Vagina (tissue), 2 donors: Measurements from ENCODE around the gene SYT11. TPM values are rescaled to one million over a fixed set of nuclear protein-coding genes. Genes with fewer than 3 reads are reported as not detected.
A peak's percentile ranks its signal among the peaks of the same experiment; 100 is the strongest.
"Not testable (repeated sequence)": the region's sequence is repeated elsewhere in the genome, so short reads cannot be mapped to it uniquely, and the experiment has no call there.

Source experiments
- DNase-seq, 2 donors: peaks; one replicate each; pipeline ENCODE4 v3.0.0-alpha.2; 2017; ENCODE audit errors: extremely low spot score in 2 of 2
- H3K27ac ChIP-seq: fragments of 200-600 bp; sonication (generic); one replicate; pipeline ENCODE4 v1.5.1; 2019
- H3K27me3 ChIP-seq: fragments of 200-600 bp; sonication (generic); one replicate; pipeline ENCODE4 v1.5.1; 2019
- H3K36me3 ChIP-seq, 2 donors: fragments of 200-600 bp; sonication (generic); one replicate each; pipeline ENCODE4 v1.5.1; 2017 to 2019
- H3K4me1 ChIP-seq: fragments of 200-600 bp; sonication (generic); one replicate; pipeline ENCODE4 v1.5.1; 2019
- H3K4me3 ChIP-seq, 2 donors: fragments of 200-600 bp; sonication (generic); 1 replicate in 1 of 2; 2 replicates in 1 of 2; pipeline ENCODE4 v1.5.1; 2016 to 2019
- H3K9me3 ChIP-seq: fragments of 200-600 bp; sonication (generic); one replicate; pipeline ENCODE4 v1.5.1; 2019
- POLR2A ChIP-seq, 2 donors: fragments of 450-650 bp; IDR thresholded peaks; one replicate each; pipeline ENCODE4 v1.6.1; 2017; ENCODE audit warnings: antibody characterized with exemption in 2 of 2, mild to moderate bottlenecking in 2 of 2, moderate library complexity in 2 of 2
- POLR2AphosphoS5 ChIP-seq, 2 donors: sonication (generic); formaldehyde crosslinking; IDR thresholded peaks; one replicate each; pipeline ENCODE4 v1.9.0; 2017; ENCODE audit warnings: antibody characterized with exemption in 2 of 2, mild to moderate bottlenecking in 2 of 2, low read depth in 1 of 2; ENCODE audit not compliant: insufficient read depth in 1 of 2
- intact Hi-C: fragments of 100-400 bp; cut with DNase I; formaldehyde crosslinking; loops from one replicate; pipeline ENCODE4 v1.15.1; 2023
- total RNA-seq: library from RNA; depleted of rRNA; stranded (reverse); fragments of >200 nt; gene quantifications from one replicate; pipeline ENCODE4 v1.2.3, GENCODE V29; 2016
- TF ChIP-seq, protein P1 (sequence below), 3 experiments: fragments of 450-650 bp in 2 of 3; fragments of 200-600 bp in 1 of 3; sonication (generic) in 1 of 3; IDR thresholded peaks; one replicate each; pipeline ENCODE4 v1.5.1; 2017 to 2019; ENCODE audit warnings: antibody characterized with exemption in 3 of 3, mild to moderate bottlenecking in 2 of 3, moderate library complexity in 2 of 3

SYT11 gene
- total RNA-seq, 1 donor from 2014 or later, result 20.9 TPM

DNA sequence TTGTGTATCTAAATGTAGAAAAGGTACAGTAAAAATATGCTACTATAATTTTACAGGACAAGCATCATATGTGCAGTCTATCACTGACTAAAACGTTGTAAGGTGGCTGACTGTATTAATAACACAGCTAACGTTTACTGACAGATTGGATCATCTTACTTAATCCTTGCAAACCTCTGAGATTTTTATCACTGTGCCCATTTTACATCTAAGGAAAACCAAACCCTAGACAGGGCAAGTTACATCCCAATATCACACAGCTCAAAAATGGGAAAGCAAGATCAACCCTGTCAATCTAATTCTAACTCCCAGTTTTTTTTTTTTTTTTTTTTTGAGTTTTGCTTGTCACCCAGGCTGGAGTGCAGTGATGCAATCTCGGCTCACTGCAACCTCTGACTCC, 59.3 kb downstream of the SYT11 start:
- TF ChIP-seq, protein P1, sequence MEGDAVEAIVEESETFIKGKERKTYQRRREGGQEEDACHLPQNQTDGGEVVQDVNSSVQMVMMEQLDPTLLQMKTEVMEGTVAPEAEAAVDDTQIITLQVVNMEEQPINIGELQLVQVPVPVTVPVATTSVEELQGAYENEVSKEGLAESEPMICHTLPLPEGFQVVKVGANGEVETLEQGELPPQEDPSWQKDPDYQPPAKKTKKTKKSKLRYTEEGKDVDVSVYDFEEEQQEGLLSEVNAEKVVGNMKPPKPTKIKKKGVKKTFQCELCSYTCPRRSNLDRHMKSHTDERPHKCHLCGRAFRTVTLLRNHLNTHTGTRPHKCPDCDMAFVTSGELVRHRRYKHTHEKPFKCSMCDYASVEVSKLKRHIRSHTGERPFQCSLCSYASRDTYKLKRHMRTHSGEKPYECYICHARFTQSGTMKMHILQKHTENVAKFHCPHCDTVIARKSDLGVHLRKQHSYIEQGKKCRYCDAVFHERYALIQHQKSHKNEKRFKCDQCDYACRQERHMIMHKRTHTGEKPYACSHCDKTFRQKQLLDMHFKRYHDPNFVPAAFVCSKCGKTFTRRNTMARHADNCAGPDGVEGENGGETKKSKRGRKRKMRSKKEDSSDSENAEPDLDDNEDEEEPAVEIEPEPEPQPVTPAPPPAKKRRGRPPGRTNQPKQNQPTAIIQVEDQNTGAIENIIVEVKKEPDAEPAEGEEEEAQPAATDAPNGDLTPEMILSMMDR (IDR thresholded peaks at IDR 0.05), result no peak
- TF ChIP-seq POLR2A (IDR thresholded peaks at IDR 0.05) (no peak), POLR2AphosphoS5 (IDR thresholded peaks at IDR 0.05; ENCODE audit: insufficient read depth in 1 of 2, low read depth in 1 of 2) (no peak)
- no peak for DNase-seq
- Histone ChIP-seq H3K36me3 (peaks cover 0 to 99% of the 10 kb centered on the region in 2 donors), H3K27me3 (no peaks in the 10 kb centered on the region), H3K4me1 (no peaks in the 10 kb centered on the region), H3K9me3 (no peaks in the 10 kb centered on the region), H3K4me3 (no peak overlapping the region), H3K27ac (no peak overlapping the region)
- intact Hi-C loops, result no loop called here

DNA sequence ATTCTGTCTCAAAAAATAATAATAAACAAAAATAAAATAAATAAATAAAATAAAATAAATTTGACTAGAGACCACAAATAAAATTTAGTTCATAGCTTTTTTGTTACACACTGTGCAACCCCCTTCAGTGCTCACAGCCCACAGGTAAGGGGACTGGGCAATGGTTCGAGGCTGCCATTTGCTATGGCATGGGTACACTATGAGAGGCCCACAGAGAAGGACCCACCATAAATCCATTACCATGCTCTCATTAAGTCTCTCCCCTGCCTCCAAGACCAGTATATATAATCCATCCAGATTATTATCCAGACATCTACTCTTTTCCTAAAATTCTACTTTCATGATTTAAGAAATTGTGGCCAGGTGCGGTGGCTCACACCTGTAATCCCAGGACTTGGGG, 60.4 kb downstream of the SYT11 start:
- peaks cover 0 to 99% of the 10 kb centered on the region in 2 donors for H3K36me3 ChIP-seq
- H3K27ac ChIP-seq, result no peak overlapping the region
- TF ChIP-seq, protein P1 (IDR thresholded peaks at IDR 0.05), result no peak
- TF ChIP-seq POLR2A (IDR thresholded peaks at IDR 0.05) (no peak), POLR2AphosphoS5 (IDR thresholded peaks at IDR 0.05; ENCODE audit: insufficient read depth in 1 of 2, low read depth in 1 of 2) (no peak)
- H3K9me3 ChIP-seq, result no peaks in the 10 kb centered on the region
- H3K27me3 ChIP-seq, result no peaks in the 10 kb centered on the region
- H3K4me3 ChIP-seq, result no peak overlapping the region
- H3K4me1 ChIP-seq, result no peaks in the 10 kb centered on the region
- no peak for DNase-seq
- intact Hi-C loops, result no loop called here

GRCh38 chr1:155920717-155921116, 61.4 kb downstream of the SYT11 start:
- Histone ChIP-seq H3K4me3 (no peak overlapping the region), H3K4me1 (no peaks in the 10 kb centered on the region), H3K36me3 (peaks cover 0 to 99% of the 10 kb centered on the region in 2 donors), H3K9me3 (no peaks in the 10 kb centered on the region), H3K27me3 (no peaks in the 10 kb centered on the region), H3K27ac (no peak overlapping the region)
- no peak for TF ChIP-seq POLR2A (IDR thresholded peaks at IDR 0.05)
- no peak for TF ChIP-seq POLR2AphosphoS5 (IDR thresholded peaks at IDR 0.05; ENCODE audit: insufficient read depth in 1 of 2, low read depth in 1 of 2)
- TF ChIP-seq, protein P1 (IDR thresholded peaks at IDR 0.05), result no peak
- intact Hi-C loops, result no loop called here
- no peak for DNase-seq

GRCh38 chr1:155925506-155925905, 66.1 kb downstream of the SYT11 start:
- H3K9me3 ChIP-seq, result no peaks in the 10 kb centered on the region
- no peak for TF ChIP-seq POLR2AphosphoS5 (IDR thresholded peaks at IDR 0.05; ENCODE audit: insufficient read depth in 1 of 2, low read depth in 1 of 2)
- no peak for TF ChIP-seq POLR2A (IDR thresholded peaks at IDR 0.05)
- H3K27me3 ChIP-seq, result no peaks in the 10 kb centered on the region
- H3K27ac ChIP-seq, result no peak overlapping the region
- no peak for DNase-seq
- peaks cover 12% of the 10 kb centered on the region for H3K4me1 ChIP-seq
- no peak overlapping the region for H3K4me3 ChIP-seq
- intact Hi-C loops, result no loop called here
- H3K36me3 ChIP-seq, result peaks cover 0 to 93% of the 10 kb centered on the region in 2 donors

- peaks cover 46% of the 10 kb centered on the region for H3K4me1 ChIP-seq
- intact Hi-C loops, result no loop called here
- TF ChIP-seq POLR2AphosphoS5 (IDR thresholded peaks at IDR 0.05; ENCODE audit: insufficient read depth in 1 of 2, low read depth in 1 of 2), result no peak
- TF ChIP-seq, protein P1 (IDR thresholded peaks at IDR 0.05), result no peak
- no peak for TF ChIP-seq POLR2A (IDR thresholded peaks at IDR 0.05)
Observed at GRCh38 chr1:155929057-155929456, 69.7 kb downstream of the SYT11 start.

GRCh38 chr1:155930725-155931124, 71.4 kb downstream of the SYT11 start:
- DNase-seq, H3K27me3 ChIP-seq, intact Hi-C loops, H3K9me3 ChIP-seq, H3K27ac ChIP-seq: not testable (repeated sequence)
- Histone ChIP-seq H3K4me1 (peaks cover 55% of the 10 kb centered on the region), H3K4me3 (peak overlapping the region in 1 of 2 donors; percentile 1), H3K36me3 (peaks cover 0 to 65% of the 10 kb centered on the region in 2 donors)

More at GRCh38 chr1:155929057-155929456, 69.7 kb downstream of the SYT11 start:
- H3K4me3 ChIP-seq, result no peak overlapping the region
- no peak for DNase-seq
- no peaks in the 10 kb centered on the region for H3K27me3 ChIP-seq
- H3K27ac ChIP-seq, result no peak overlapping the region
- H3K9me3 ChIP-seq, result no peaks in the 10 kb centered on the region
- H3K36me3 ChIP-seq, result peaks cover 0 to 82% of the 10 kb centered on the region in 2 donors
